Activated CD4-positive, alpha-beta T cell treated with anti-CD3 and anti-CD28 coated beads for 48 hours (primary cell): ENCODE results near the gene ABCC2.

ENCODE experiments used
- DNase-seq: peaks from one replicate; pipeline ENCODE4 v3.0.0-alpha.2; 2020

The ABCC2 gene

DNA sequence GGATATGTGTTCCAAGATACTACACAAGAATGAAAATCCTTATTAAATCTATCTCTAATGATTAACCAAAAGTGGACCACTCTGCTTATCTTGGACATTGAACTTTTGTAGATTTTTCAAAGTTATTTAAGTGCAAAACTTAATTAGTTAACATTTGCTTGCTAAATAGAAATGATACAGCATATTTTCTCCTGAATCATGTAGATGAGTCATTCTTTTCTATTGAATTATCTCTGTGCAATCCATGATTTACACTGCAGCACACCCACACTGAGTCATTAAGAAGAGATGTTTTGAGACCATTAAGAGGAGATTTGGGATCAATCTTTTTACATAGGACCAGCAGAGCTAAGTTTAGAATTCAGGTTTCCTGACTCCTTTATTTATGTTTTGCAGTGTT is 6.6 kb upstream of the ABCC2 start:
- DNase-seq: no peak

DNA sequence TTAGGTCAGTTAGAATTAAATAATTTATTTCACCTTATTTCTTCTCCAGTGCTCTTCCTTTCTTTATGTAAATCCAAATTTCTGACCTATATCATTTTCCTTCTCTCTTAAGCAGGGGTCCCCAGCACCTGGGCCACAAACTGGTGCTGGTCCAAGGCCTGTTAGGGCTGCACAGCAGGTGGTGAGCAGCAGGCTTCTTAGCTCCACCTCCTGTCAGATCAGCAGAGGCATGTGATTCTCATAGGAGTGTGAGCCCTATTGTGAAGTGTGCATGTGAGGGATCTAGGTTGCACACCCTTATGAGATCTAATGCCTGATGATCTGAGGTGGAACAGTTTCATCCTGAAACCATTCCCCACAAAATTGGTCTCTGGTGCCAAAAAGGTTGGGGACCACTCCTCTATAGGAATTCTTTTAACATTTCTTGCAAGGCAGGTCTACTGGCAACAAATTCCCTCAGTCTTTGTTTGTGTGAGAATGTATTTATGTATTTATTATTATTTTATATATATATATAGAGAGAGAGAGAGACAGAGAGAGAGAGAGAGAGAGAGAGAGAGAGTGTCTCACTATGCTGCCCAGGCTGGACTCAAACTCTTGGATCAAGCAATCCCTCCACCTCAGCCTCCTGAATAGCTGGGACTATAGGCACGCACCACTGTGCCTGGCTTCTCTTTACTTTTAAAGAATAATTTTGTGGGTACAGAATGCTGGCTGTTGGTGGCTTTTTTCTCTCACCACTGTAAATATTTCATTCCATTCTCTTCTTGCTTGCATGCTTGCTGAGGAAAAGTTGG is 4.3 kb upstream of the ABCC2 start:
- DNase-seq: no peak

DNA sequence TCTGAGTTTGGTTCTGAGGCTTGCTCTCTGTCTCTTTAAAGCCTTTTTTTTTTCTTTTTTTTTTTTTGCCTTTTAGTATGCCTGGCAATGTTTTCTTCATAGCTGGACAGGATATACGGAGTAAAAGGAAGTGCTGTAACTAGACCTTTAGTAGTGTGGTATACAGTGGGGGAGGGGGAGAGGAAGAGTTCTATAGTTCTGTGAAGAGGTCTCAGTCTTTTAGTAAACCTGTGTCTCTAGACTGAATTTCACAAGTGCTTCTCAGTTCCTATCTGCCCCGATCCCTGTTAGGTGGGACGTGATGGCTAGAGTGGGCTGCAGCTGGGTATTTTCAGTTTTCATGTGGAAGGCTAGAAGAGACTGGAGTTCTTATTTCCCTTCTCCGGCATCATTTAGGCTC is 3.1 kb upstream of the ABCC2 start:
- no peak for DNase-seq

DNA sequence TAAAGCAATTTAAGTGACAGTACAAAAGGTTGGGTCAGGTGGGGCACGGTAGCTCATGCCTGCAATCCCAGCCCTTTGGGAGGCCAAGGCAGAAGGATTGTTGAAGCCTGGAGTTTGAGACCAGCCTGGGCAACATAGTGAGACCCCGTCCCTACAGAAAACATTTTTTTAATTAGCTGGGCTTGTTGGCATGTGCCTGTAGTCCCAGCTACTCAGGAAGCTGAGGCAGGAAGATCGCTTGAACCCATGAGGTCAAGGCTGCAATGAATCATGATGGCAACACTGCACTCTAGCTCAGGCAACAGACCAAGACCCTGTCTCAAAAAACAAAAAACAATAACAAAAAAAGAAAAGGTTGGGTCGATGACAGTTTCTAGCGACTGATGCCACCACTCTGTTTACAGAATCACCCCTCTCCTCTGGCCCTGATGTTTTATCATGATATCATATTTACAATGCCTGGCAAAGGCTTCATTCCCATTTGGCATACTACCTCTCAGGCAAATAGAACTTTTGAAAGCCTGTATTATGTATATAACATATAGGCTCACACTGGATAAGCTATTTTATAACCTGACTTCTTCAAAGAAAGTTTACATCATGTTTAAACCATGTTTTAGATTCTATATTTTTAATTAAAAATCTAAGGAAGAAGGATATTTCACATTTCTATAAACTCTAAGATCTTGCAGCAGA is 558 bp upstream of the ABCC2 start:
- no peak for DNase-seq

DNA sequence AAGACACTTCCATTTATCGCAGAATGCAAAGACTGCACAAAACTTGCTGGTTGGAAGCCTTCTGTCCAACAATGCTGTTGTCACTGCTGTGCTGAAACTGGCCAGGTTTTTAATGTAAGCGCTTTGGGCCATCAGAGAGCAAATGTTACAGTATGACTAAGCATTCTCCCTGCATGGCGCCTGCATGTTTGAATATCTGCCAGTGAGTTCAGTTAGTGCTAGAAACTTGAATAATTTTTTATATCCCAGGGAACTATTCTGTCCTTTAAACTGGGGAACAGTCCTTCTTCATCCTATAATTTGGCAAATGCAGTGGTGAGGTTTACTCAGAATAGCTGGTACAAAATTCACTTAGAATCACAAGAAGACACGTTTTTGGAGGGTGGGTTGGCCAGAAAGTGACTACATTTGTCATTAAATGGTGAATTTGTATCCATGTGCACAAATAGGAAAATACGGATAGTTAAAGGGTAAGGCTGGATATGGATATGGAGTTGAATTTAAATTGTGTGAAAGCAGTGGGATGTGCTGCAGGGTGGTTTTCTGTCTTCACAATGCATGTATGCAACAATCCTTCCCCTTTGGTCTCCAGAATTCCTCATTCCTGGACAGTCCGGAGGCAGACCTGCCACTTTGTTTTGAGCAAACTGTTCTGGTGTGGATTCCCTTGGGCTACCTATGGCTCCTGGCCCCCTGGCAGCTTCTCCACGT is 1.7 kb downstream of the ABCC2 start:
- DNase-seq: no peak

DNA sequence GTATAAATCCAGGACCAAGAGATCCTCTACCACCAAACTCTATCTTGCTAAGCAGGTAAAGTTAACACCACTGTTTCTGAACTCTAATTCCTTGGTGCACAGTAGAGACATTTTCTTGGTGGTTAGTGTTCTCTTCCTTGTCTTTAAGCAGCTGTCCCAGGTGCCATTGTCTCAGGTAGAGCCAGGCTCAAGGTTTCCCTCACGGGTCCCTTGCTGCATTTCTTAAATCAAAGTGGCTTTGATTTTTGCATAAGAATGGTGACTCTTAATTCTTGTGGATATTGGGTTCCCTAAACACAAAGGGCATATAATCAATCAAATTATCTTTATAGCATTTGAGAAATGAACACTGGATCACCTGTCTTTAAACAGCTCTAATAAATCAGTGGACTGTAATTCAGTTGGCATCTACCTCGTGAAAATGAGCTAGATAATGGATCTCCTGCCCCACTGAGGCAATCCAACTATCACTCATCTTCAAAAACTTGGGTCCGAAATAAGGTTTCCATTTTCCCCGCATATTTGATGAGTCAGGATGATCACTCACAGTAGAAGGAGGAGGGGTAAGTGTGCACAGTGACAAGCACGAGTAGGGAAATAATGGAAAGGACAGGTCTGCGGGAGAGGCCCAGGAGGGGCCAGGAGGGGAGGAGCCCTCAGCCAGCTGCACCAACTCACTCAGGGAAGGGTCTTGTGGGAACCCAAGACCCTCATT is 2.4 kb downstream of the ABCC2 start:
- no peak for DNase-seq

DNA sequence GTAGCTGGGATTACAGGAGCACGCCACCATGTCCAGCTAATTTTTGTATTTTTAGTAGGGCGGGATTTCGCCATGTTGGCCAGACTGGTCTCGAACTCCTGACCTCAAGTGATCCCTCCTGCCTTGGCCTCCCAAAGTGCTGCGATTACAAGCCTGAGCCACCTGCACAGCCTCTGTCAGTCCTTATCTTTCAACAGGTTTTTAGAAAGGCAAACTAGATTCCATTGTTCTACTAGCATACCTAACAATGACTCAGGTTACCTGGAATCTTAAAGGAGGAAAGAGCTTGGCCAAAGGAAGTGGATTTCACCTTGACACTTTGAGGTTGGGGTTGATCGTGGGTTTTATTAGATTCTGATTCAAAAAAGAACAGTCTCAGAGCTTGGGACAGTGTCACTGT is 3.2 kb downstream of the ABCC2 start:
- no peak for DNase-seq

DNA sequence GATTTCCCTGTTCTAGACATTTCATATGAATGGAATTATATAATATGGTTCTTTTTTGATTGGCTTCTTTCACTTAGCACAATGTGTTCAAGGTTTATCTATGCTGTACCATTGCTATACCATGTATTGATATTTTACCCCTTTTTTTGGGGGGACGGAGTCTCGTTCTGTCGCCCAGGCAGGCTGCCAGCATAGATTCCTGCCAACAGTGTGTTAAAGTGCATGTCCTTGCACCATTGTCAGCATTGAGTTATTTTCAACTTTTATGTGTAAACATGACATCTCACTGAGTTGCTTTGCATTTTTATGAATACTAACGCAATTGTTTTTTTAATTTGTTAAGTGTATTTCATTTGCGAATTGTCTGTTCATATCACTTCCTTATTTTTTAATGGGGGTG is 4.9 kb downstream of the ABCC2 start:
- no peak for DNase-seq

DNA sequence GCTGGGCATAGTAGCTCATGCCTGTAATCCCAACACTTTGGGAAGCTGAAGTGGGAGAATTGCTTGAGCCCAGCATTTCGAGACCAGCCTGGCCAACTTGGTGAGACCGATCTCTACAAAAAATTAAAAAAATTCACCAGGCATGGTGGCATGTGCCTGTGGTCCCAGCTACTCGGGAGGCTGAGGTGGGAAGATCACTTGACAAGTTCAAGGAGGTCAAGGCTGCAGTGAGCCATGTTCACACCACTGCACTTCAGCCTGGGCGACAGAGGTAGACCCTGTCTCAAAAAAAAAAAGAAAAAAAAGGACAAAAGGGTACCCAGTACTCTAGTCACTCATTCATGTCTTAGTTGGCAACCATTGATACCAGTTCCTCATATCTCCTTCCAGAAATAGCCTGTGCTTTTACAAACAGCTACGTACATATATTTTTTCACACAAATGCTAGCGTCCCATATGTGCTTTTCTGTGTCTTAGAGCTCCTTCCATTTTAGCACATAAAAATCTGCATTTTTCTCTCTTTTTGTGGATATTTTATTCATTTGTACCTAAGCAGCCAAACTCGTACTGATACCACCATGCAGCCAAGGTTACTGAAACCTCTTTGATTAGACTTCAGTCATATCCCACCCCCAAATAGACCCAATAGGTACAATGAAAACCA is 5.5 kb downstream of the ABCC2 start:
- DNase-seq: no peak

DNA sequence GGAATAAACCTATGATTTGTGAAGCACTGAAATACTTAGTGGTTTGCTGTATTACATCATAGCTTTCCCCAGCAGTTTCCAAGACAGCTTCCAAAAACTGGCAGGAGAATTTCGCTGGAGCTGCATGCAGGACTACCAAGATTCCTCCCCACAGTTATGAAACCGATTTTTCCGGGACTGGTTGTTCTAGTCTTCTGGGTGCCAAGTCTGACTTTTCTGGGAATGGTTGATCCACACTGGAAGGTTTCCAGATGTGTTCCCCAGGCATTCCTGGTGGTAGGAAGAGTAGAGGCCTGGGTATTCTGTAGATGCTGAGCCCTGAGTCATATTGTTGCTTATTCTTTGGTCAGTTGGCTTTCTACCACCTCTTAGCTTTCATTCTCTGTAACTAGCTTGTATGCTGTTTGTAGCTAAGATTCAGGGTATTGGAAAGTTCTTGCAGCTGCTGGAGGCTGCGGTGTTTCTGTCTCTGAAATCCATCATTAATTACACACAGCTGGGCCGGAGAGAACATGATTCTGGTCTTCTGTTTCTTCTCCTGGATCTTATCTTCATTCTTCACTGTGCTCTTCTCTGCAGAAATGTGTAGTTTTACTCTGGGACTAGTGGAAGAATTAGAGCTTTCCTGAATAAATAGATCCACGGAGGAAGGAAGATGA is 6.3 kb downstream of the ABCC2 start:
- DNase-seq: no peak

DNA sequence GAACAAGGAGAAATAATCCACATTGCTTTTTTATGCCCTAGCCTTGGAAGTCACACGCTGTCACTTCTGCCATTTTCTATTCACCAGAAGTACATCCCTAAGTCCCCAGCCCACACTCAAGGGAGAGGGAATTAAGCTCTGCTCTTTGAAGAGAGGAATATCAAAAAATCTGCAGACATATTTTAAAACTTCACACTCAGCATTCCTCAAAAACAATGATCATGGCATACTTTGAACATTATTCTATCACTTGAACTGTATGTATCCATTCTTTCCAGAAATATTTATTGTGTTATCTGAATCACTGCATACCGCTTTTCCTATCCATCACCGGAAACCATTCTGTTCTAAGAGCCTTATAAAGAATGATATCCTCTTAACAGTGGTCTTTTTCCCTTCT is 9.4 kb downstream of the ABCC2 start:
- no peak for DNase-seq

DNA sequence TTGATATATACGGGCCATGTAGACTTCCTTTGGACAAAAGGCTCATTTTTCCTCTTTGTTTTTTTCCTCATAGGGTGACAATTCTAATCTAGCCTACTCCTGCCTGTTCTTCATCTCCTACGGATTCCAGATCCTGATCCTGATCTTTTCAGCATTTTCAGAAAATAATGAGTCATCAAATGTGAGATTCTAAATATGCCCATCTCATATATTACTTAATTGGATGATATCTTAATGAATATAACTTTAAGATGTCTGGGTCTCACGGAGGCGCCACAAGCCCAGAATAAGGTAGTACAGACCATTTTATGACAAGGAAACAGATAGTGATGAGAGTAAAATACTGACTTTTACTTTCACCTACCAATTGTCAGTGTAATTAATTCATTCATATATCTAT is 11.4 kb downstream of the ABCC2 start:
- DNase-seq: no peak

DNA sequence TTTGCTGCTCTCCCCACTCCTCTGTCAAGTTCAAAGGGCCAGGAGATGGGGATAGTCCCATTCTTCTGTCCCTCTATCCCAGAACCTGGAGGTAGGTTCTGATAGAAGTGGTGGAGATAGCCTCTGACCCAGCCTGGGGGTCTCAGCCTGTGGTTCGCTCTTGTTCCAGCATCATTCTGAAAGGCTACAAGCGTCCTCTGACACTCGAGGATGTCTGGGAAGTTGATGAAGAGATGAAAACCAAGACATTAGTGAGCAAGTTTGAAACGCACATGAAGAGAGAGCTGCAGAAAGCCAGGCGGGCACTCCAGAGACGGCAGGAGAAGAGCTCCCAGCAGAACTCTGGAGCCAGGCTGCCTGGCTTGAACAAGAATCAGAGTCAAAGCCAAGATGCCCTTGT is 14.5 kb downstream of the ABCC2 start:
- DNase-seq: no peak

DNA sequence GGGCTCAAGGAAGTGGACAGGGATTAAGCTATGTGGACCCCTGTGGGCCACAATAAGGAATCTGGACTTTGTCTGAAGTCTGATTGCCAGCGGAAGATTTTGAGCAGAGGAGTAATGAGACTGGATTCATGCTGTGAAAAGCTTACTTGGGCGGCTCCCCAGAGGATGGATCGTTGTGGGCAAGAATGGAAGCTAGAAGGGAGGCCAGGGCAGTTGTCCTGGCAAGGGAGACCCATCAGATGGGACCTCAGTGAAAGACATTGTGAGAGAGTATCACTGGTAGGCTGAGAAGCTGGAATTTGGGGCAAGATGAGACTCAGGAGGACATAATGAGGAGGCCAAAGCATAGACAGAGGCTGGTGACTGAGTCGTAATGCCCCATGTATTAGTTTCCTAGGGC is 15.6 kb downstream of the ABCC2 start:
- DNase-seq: no peak

DNA sequence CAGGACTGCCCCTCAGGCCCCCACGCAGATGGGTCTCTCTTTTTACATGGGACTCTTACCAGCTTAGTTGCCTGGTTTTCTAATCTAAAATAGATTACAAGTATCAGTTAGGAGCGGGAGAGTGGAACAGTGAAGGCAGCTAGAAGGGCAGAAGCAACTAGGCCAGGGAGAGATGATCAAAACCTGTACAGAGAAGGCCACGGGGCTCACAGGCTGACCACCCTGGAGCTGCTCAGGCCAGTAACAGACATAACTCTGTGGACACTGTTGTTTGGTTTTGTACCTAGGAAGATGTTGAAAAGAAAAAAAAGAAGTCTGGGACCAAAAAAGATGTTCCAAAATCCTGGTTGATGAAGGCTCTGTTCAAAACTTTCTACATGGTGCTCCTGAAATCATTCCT is 16.5 kb downstream of the ABCC2 start:
- no peak for DNase-seq

DNA sequence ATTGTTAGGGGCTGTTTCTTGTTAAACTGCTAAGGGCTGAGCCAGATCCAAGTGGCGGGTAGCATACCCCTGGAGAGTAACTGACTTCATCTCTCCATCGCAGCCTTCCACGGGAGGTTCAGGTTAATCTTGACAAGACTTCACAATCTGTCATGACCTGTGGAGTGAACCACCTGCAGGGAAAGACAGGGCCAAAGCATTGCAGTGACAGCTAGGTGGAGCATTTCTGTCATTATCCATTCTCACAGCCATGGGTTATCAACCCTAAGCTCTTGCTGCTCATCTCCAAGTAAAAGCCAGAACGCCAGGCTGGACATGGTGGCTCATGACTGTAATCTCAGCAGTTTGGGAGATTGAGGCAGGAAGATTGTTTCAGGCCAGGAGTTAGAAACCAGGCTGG is 17.2 kb downstream of the ABCC2 start:
- no peak for DNase-seq

DNA sequence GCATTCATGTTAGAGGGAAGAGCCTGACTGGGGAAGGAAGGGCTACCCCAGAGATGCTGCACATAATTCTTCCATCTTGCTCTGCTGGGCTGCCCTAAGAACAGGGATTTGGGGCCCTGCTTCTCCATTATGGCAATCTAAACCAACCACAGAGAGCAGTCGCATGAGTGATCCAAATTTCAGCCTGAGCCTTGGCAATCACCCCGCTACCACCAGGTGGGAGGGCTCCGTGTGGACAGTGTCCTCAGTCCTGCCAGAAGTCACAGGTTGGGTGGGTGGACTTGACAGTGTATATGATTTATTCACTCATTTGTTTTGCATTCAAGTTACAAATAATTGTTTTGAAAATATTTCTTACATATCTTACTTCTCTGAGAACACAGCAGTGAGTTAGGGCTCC is 22.0 kb downstream of the ABCC2 start:
- DNase-seq: no peak

DNA sequence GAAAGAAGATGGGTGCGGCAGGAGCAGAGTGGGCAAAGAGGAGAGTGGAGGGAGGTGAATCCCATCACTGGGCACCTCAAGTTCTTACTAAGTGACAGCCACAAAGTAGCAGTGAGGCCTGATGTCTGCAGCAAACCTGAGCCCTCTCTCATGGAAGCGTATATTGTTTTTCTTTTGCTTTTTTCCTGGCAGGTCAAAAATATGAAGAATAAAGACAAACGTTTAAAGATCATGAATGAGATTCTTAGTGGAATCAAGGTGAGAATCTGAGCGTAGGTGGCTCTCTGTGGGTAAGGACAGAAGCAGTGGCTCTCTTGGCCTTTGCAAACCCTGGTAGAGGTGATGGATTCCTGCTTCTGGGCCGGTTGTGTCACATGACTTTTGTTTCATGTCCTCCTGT is 22.8 kb downstream of the ABCC2 start:
- DNase-seq: no peak

DNA sequence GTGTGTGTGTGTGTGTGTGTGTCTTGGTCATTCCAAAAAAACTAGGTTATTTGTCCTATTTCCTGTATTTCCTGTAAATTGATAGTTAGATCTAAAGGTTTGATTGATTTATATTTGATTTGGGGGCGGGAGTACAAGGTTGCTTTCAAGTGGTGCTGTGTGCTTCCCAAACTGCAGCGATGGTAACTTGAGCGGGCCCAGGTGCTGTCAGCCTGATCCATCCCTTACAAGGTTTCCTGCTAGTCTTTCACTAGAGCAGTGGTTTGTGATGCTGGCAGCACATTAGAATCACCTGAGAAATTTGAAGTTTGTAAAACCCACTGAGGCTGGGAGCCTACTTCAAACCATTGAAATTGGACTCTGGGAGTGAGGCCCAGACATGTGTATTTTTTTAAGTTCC is 23.7 kb downstream of the ABCC2 start:
- no peak for DNase-seq

DNA sequence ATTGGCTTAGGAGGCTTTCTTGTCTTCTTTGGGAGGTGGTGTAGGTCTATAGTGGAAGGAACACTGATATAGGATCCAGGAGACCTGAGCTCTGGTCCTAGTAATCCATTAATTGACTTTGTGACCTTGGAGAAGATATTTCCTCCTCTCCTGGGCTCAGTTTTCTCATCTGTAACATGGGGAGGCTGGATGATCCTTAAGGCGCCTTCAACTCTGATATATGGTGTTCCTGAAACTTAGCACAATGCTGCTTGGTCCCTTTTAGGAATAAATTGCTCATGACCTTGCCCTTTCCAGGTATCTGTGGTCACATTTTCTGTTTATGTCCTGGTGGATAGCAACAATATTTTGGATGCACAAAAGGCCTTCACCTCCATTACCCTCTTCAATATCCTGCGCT is 25.3 kb downstream of the ABCC2 start:
- DNase-seq: no peak

DNA sequence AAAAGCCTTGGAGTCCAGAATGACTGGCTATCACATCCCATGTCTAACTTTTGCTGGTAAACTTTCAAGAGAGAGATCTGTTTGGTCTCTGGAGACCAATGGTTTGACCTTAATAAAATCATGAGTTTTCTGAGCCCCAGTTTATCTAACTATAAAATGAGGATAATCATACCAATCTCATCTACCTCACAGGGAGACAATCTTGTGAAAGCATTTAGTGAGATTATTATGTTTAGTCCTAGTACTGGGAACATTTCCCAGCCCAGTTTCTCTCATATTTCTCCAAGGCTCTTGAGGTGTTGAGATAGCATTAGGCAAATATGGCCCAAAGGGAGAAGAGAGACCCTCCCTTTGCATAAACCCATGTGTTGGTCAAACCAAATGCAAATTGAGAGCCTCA is 25.8 kb downstream of the ABCC2 start:
- DNase-seq: no peak

DNA sequence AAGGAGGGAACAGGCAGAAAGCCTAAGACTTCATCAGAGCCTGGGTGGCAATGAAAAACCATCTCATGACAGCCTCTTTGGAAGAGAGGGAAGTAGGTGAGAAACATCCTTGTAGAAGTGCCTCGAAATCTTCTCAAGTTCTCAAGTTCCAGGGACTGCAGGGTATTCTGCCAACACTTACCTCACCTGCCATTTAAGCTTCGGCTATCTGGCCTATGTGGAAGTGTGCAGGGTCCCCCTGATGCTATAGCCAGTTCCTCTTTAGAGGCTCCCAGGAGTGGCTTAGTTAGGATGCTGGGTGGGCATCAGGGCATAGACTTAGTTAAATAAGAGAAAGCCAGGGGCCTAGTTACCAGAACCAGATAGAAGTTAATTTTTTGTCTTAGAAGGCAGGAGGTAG is 27.0 kb downstream of the ABCC2 start:
- DNase-seq: no peak
